ENCODE measurements around the gene CTSS. TPM values are rescaled to one million over a fixed set of nuclear protein-coding genes. Genes with fewer than 3 reads are reported as not detected.

CTSS gene
- polyA plus RNA-seq, 6 donors from 2014 or later = 483 to 722 (median 616) TPM

GRCh38 chr1:150764617-150765101, 919 bp downstream of the CTSS start:
- ATAC-seq (ENCODE audit: low read depth in 2 of 2) = no peak
- peaks cover 13 to 17% of the 10 kb centered on the region in 2 donors for H3K36me3 Mint-ChIP-seq
- H3K4me1 Mint-ChIP-seq = peaks cover 47 to 58% (median 56%) of the 10 kb centered on the region in 3 donors

GRCh38 chr1:150763018-150763417, 2.6 kb downstream of the CTSS start:
- DNase-seq = no peak
- no peaks in the 10 kb centered on the region for H3K27me3 Mint-ChIP-seq
- H3K9me3 Mint-ChIP-seq = peaks cover 0 to 4% (median 0%) of the 10 kb centered on the region in 7 donors
- peak overlapping the region in 4 of 6 donors; percentile 34 to 87 (median 66) for H3K27ac Mint-ChIP-seq
- H3K4me3 Mint-ChIP-seq = peak overlapping the region; percentile 69 to 98 (median 86)
- peaks cover 13 to 25% of the 10 kb centered on the region in 2 donors for H3K36me3 Mint-ChIP-seq
- no peak for ATAC-seq (ENCODE audit: low read depth in 2 of 2)
- H3K4me1 Mint-ChIP-seq = peaks cover 53 to 65% (median 64%) of the 10 kb centered on the region in 3 donors

More at GRCh38 chr1:150764617-150765101, 919 bp downstream of the CTSS start:
- no peak for DNase-seq
- peaks cover 0 to 4% (median 0%) of the 10 kb centered on the region in 7 donors for H3K9me3 Mint-ChIP-seq
- peak overlapping the region; percentile 97 to 99 (median 98) for H3K27ac Mint-ChIP-seq
- H3K4me3 Mint-ChIP-seq = peak overlapping the region; percentile 93 to 98 (median 96)
- no peaks in the 10 kb centered on the region for H3K27me3 Mint-ChIP-seq

GRCh38 chr1:150762552-150762951, 3.0 kb downstream of the CTSS start:
- peaks cover 13 to 25% of the 10 kb centered on the region in 2 donors for H3K36me3 Mint-ChIP-seq
- H3K4me1 Mint-ChIP-seq = peaks cover 53 to 65% (median 63%) of the 10 kb centered on the region in 3 donors
- H3K27ac Mint-ChIP-seq = peak overlapping the region in 5 of 6 donors; percentile 34 to 87 (median 58)
- ATAC-seq (ENCODE audit: low read depth in 2 of 2) (no peak), DNase-seq (no peak)
- peak overlapping the region; percentile 69 to 98 (median 86) for H3K4me3 Mint-ChIP-seq
- no peaks in the 10 kb centered on the region for H3K27me3 Mint-ChIP-seq
- peaks cover 0 to 4% (median 0%) of the 10 kb centered on the region in 7 donors for H3K9me3 Mint-ChIP-seq

DNA sequence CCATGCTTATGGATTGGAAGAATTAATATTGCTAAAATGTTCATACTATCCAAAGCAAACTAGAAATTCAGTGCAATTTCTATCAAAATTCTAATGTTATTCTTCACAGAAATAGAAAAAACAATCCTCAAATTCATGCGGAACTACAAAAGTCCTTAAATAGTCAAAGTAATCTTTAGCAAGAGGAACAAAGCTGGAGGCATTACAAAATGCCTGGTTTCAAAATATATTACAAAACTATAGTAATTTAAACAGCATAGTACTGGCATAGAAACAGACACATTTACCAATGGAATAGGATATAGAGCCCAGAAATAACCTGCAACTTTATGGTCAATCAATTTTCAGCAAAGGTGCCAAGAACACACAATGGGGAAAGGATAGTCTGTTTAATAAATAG, 3.8 kb downstream of the CTSS start:
- peaks cover 53 to 65% (median 58%) of the 10 kb centered on the region in 3 donors for H3K4me1 Mint-ChIP-seq
- peaks cover 13 to 25% of the 10 kb centered on the region in 2 donors for H3K36me3 Mint-ChIP-seq

DNA sequence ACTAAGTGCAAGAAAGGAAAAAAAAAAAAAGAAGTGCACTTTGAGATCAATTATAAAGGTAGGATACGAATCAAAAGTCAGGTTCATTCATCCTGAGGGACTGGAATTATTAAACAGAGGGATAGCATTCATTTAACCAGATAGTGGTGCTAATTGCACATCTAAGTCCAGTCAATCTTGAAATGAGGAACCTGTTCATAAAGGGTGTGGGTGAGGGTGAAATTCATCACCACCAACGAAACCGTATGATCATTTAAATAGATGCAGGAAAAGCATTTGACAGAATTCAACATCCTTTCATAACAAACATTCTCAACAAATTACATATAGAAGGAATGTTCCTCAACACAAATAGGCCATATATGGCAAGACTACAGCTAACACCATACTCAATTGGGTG, 5.6 kb downstream of the CTSS start:
- peaks cover 15 to 25% of the 10 kb centered on the region in 2 donors for H3K36me3 Mint-ChIP-seq
- ATAC-seq (ENCODE audit: low read depth in 2 of 2) (peak; percentile 75 to 79), DNase-seq (peak; percentile 15)
- peak overlapping the region in 5 of 6 donors; percentile 18 to 85 (median 39) for H3K27ac Mint-ChIP-seq
- peak overlapping the region; percentile 1 to 93 (median 68) for H3K4me3 Mint-ChIP-seq
- peaks cover 0 to 4% (median 0%) of the 10 kb centered on the region in 7 donors for H3K9me3 Mint-ChIP-seq
- H3K27me3 Mint-ChIP-seq = no peaks in the 10 kb centered on the region
- peaks cover 43 to 51% (median 51%) of the 10 kb centered on the region in 3 donors for H3K4me1 Mint-ChIP-seq

More for the DNA sequence above, 3.8 kb downstream of the CTSS start:
- Mint-ChIP-seq H3K4me3 (peak overlapping the region in 7 of 8 donors; percentile 69 to 98 (median 87)), H3K9me3 (peaks cover 0 to 4% (median 0%) of the 10 kb centered on the region in 7 donors), H3K27ac (peak overlapping the region in 1 of 6 donors; percentile 16), H3K27me3 (no peaks in the 10 kb centered on the region)
- no peak for ATAC-seq (ENCODE audit: low read depth in 2 of 2)
- DNase-seq = no peak

DNA sequence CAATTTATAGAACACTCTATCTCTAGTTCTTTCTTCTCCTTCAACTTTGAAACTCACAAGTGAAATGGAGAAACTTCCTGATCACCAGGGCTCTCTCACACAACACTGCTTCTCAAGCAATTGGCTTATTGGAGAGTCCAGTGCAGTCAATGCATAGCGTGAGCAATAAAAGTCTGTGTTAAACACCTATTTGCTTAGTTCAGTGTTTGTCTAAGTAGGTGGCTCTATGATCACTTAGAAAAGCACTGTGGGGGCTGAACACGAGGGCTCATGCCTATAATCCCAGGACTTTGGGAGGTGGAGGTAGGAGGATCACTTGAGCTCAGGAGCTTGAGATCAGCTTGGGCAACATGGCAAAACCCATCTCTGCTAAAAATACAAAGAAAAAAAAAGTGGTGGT, 12.2 kb downstream of the CTSS start:
- Mint-ChIP-seq H3K9me3 (no peaks in the 10 kb centered on the region), H3K27me3 (no peaks in the 10 kb centered on the region), H3K36me3 (peaks cover 16 to 18% of the 10 kb centered on the region in 2 donors), H3K4me3 (no peak overlapping the region), H3K4me1 (peaks cover 6 to 14% (median 8%) of the 10 kb centered on the region in 3 donors), H3K27ac (peak overlapping the region in 2 of 6 donors; percentile 60 to 79)
- ATAC-seq (ENCODE audit: low read depth in 2 of 2) = no peak
- no peak for DNase-seq

GRCh38 chr1:150751443-150751842, 14.1 kb downstream of the CTSS start:
- Mint-ChIP-seq H3K27me3 (no peaks in the 10 kb centered on the region), H3K9me3 (no peaks in the 10 kb centered on the region), H3K4me1 (peaks cover 3 to 14% (median 8%) of the 10 kb centered on the region in 3 donors), H3K36me3 (peaks cover 16 to 18% of the 10 kb centered on the region in 2 donors), H3K4me3 (no peak overlapping the region), H3K27ac (peak overlapping the region in 3 of 6 donors; percentile 55 to 76 (median 66))
- no peak for ATAC-seq (ENCODE audit: low read depth in 2 of 2)
- no peak for DNase-seq

DNA sequence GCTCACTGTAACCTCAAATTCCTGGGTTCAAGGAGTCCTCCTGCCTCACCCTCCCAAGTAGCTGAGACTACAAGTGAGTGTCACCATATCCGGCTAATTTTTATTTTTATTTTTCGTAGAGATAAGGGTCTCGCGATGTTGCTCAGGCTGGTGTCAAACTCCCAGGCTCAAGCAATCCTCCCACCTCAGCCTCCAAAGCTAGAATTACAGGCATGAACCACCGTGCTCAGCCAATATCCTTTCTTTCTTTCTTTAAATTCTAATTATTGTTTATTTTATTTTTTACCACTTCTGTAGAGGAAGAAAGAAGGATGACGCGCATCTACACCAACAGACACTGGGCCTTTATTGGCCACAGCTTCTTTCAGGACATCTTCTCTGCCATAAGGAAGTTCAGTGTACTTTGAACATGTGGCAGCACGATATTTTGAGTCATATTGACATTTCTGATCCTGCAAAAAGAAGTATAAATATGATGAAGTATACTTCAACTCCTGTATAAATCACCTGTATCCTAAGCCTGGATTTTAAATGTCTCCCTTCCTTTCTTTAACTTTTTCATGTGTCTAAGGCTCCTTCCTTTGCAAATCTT, 15.8 kb downstream of the CTSS start:
- DNase-seq (no peak), ATAC-seq (ENCODE audit: low read depth in 2 of 2) (no peak)
- Mint-ChIP-seq H3K4me1 (peaks cover 3 to 14% (median 8%) of the 10 kb centered on the region in 3 donors), H3K9me3 (no peaks in the 10 kb centered on the region), H3K36me3 (peaks cover 14 to 16% of the 10 kb centered on the region in 2 donors), H3K4me3 (no peak overlapping the region), H3K27ac (peak overlapping the region in 2 of 6 donors; percentile 29 to 88), H3K27me3 (no peaks in the 10 kb centered on the region)

DNA sequence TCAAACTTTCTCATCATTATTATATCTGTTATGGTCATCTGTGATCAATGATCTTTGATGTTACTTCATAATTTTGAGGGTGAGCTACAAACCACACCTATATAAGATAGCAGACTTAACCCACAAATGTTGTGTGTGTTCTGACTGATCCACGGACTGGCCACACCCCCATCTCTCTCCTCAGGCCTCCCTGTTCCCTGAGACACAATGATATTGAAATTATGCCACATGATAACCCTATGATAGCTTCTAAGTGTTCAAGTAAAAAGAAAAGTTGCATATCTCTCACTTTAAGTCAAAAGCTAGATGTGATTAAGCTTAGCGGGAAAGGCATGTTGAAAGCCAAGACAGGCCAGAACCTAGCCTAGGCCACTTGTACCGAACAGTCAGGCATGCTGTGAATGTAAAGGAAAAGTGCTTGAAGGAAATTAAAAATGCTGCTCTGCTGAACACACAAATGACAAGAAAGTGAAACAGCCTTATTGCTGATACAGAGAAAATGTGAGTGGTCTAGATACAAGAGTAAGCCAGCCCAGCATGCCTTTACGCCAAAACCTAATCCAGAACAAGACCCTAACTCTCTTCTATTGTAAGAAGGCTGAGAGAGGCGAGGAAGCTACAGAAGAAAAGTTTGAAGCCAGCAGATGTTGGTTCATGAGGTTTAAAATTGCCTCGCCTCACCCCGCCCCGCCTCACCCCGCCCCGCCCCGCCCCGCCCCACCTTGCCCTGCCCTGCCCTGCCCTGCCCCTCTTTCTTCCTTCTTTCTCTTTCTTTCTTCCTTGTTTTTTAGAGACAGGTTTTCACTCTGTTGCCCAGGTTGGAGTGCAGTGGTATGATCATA, 16.5 kb downstream of the CTSS start:
- H3K36me3 Mint-ChIP-seq = peaks cover 13 to 16% of the 10 kb centered on the region in 2 donors
- no peaks in the 10 kb centered on the region for H3K27me3 Mint-ChIP-seq
- H3K9me3 Mint-ChIP-seq = no peaks in the 10 kb centered on the region
- peaks cover 3 to 14% (median 8%) of the 10 kb centered on the region in 3 donors for H3K4me1 Mint-ChIP-seq
- DNase-seq (no peak), ATAC-seq (ENCODE audit: low read depth in 2 of 2) (no peak)
- no peak overlapping the region for H3K4me3 Mint-ChIP-seq
- H3K27ac Mint-ChIP-seq = peak overlapping the region in 3 of 6 donors; percentile 29 to 88 (median 73)

DNA sequence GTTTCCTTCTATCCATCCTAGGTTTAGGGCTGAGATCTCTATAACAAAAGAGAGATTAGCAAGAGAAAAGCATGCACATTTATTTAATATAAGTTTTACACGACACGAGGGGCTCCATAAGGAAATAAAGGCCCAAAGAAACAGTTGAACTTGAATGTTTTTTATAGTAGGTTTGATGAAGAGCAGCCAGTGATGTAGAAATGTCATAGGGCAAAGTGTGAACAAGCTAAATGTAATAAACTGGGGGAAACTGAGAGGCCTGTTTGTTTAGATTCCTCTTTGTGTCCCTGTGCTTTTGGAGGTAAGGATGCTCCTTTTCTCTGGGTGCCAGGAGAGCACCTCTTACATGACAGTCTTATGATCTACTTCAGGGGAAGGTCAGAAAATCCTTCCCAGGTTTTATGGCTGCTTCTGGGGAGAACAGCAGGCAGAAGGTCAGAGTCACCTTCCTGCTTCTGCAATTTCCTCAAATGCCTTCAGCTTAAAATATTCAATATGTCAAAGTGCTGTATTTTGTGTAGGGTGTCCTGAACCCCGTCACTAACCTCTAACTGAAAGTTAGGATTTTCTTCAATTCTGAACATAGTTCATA, 35.4 kb downstream of the CTSS start:
- DNase-seq (no peak), ATAC-seq (ENCODE audit: low read depth in 2 of 2) (no peak)
- Mint-ChIP-seq H3K4me1 (no peaks in the 10 kb centered on the region), H3K27ac (peak overlapping the region in 1 of 6 donors; percentile 22), H3K9me3 (no peaks in the 10 kb centered on the region), H3K4me3 (no peak overlapping the region), H3K27me3 (no peaks in the 10 kb centered on the region), H3K36me3 (peaks cover 8 to 11% of the 10 kb centered on the region in 2 donors)

GRCh38 chr1:150724336-150724735, 41.2 kb downstream of the CTSS start:
- Mint-ChIP-seq H3K9me3 (no peaks in the 10 kb centered on the region), H3K36me3 (no peaks in the 10 kb centered on the region), H3K4me1 (no peaks in the 10 kb centered on the region), H3K27ac (peak overlapping the region in 1 of 6 donors; percentile 10), H3K4me3 (no peak overlapping the region), H3K27me3 (no peaks in the 10 kb centered on the region)
- ATAC-seq (ENCODE audit: low read depth in 2 of 2) (no peak), DNase-seq (no peak)

- DNase-seq = no peak
- no peaks in the 10 kb centered on the region for H3K27me3 Mint-ChIP-seq
- peak within 1 kb of the TSS in 2 of 6 donors; percentile 20 to 56 for H3K27ac Mint-ChIP-seq
- no peaks in the 10 kb centered on the region for H3K36me3 Mint-ChIP-seq
- H3K4me3 Mint-ChIP-seq = no peak within 1 kb of the TSS
- ATAC-seq (ENCODE audit: low read depth in 2 of 2) = no peak
- no peaks in the 10 kb centered on the region for H3K9me3 Mint-ChIP-seq
- no peaks in the 10 kb centered on the region for H3K4me1 Mint-ChIP-seq
Measured at GRCh38 chr1:150720703-150721102, 44.9 kb downstream of the CTSS start, which contains the start of gene HORMAD1. HORMAD1 (minus strand) TSS chr1:150720895; CDS start chr1:150719505, 1,390 bp downstream.

DNA sequence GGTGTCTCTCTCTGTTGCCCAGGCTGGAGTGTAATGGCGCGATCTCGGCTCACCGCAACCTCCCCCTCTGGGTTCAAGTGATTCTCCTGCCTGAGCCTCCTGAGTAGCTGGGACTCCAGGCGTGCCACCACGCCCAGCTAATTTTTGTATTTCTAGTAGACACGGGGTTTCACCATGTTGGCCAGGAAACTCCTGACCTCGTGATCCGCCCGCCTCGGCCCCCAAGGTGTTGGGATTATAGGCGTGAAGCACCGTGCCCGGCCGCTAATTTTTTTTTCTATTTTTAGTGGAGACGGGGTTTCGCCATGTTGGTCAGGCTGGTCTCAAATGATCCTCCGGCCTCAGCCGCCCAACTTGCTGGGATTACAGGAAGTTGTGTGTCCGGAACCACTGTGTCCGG, 45.5 kb downstream of the CTSS start:
- no peak overlapping the region for H3K4me3 Mint-ChIP-seq
- ATAC-seq (ENCODE audit: low read depth in 2 of 2) = no peak
- no peaks in the 10 kb centered on the region for H3K9me3 Mint-ChIP-seq
- H3K4me1 Mint-ChIP-seq = no peaks in the 10 kb centered on the region
- no peak overlapping the region for H3K27ac Mint-ChIP-seq
- no peaks in the 10 kb centered on the region for H3K27me3 Mint-ChIP-seq
- no peaks in the 10 kb centered on the region for H3K36me3 Mint-ChIP-seq
- no peak for DNase-seq
